GM19324 (cell line): ENCODE data around the gene TRIO.

Experiments used
- ATAC-seq: cut with Tn5 transposase; IDR thresholded peaks from one replicate; pipeline ENCODE4 v1.9.1; 2021; ENCODE audit warnings: mild to moderate bottlenecking, moderate library complexity; ENCODE audit not compliant: unreplicated experiment, low FRiP score

Gene TRIO

DNA sequence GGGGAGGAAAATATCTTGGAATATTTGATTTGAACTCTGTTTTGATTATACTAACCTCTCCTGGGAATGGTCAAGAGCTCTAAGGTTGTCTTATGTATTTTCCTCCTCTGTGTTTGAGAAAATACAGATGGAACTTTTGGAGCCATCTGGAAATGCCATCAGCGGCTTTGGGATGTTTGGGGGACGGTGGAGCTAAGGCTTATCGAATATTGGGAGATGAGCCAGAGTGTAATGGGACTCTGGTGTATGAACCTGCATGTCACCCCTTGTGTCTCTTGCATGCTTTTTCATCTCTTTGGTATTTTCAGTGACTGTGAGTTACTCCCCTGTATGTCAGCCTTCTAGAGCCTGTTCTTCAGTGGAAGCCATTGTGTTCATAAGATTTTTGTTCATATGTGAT lies 258.5 kb downstream of the TRIO start:
- ATAC-seq, result no peak

DNA sequence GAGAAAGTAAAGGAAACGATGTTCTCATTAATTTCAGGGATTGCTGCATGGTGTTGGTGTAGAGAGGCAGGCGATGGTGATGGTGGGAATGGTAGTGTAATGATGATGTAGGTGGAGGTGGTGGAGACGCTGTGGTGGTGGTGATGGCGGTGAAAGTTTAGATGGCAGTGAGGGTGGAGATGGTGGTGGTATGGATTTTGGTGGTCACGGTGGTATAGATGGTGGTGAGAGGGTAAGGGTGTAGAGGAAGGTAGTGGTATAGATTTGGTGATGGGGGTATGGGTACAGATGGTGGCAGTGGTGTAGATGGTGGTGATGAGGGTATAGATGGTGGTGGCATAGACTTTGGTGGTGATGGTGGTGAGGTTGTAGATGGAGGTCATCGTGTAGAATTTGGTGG lies 259.3 kb downstream of the TRIO start:
- ATAC-seq, result no peak

DNA sequence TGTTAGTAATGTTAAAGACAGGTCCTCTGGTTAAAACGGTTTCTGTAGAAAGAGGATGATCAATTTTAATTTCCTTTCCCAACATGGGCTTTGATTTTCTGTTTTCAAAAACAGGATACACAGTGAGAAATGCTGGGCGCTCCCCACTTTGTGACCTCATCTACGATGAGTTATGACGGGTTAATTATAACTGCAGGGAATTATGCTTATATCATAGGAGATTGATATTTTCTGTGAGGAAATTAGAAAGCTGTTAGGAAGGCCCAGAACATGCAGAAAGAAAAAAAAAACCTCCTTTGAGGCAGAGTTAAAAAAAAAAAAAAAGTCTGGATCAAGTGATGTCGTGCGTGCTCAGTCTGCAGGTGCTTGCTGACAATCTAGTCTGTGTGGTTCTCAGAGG lies 261.6 kb downstream of the TRIO start:
- ATAC-seq, result no peak

DNA sequence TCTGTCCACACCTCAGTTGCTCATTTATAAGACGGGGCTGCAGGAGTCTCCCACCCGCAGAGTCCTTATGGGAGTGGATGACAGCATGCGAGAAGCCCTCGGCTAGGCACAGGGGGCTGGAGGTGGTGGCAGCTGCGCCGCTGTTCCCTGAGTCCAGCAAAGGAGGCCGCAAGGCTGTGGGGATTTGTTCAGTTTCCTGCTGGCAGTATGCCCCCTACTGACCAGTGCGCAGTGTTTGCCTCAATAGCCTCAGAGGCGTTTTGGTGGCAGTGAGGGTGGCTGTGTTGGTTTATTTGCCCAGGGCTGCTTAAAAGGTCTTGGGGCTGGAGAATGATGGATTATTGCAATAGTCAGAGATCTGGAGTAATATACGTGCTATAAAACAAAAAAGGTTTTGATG lies 262.1 kb downstream of the TRIO start:
- ATAC-seq, result no peak

DNA sequence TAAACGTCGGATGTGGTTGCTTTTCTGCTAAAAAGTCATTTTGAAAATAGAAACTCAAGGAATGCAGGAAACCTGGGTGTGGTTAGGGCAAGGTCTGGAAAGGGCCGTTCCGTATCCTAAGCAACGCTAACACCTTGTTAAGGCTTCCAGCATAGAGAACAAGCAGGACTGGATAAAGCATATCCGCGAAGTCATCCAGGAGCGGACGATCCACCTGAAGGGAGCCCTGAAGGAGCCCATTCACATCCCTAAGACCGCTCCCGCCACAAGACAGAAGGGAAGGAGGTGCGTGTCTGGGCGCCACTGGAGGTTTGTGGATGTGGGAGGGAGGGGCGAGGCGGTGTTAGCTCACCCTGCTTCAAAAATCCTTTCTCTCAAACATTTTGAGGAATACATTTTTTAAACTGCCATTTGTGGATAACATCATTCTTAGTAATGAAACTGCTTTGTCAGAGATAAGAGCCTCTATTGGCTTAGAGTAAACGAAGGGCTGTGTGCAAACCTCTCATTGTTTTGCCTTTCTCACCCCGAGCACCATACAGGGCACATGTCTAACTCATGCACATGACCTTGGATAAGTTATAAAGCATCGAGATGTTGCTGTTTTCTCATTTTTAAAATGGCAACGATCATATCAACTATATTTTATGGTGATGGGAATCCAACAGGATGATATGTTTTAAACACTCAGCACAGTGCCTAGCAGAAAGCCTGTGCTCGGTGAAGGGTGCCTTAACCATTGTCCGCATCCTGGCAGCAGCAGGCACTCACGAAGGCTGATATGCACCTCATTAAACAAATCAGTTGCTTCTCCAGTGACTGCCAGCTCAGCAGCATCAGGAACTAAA lies 262.8 kb downstream of the TRIO start:
- ATAC-seq, result no peak

DNA sequence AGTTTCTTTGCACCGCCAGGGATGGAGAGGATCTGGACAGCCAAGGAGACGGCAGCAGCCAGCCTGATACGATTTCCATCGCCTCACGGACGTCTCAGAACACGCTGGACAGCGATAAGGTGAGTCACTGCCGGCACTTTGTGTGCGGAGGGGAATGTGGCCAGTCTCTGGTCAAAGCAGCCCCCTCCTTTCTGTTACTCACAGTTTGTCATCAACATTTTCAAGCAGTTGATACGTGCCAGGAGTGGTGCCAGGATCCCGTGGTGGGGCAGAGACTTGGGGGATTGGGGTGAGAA lies 263.4 kb downstream of the TRIO start:
- ATAC-seq, result no peak

DNA sequence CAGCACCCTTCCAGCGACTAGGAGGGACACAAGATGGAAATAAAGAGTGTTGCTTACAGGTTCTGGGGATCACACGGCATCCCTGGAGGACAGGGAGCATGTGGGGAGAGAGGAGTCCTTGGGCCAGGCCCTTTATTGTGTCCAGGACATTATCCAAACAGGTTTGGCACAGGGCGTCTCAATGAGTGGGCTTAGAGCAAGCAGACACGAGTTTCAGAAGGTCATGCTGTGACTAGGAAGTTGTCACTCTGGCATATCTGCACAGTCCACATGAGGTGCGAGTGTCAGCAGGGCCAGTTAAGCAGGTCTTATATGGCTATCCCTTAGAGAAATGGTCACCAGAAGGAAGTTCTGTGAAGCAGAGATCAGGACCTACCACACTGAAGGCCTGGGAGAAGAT lies 263.9 kb downstream of the TRIO start:
- ATAC-seq, result no peak

DNA sequence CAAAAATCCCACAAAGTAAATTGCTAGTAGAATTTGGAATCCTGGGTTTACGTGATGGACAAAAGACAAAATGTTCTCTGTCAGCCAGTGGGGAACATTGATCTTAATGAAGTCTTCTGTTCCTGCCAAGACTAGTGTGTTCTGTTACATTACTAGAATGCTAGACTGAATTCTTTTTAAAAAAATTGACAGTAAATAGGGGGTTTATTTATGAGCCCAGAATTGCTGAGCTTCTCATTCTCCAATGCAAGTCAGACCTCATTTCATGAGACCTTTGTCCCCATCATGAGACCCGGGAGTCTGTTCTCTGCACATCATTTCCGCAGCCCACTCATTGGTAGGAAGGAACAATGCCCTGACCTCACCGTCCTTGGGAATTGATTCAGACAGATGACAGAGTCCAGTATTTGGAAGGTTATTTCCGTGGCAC lies 264.6 kb downstream of the TRIO start:
- no peak for ATAC-seq

DNA sequence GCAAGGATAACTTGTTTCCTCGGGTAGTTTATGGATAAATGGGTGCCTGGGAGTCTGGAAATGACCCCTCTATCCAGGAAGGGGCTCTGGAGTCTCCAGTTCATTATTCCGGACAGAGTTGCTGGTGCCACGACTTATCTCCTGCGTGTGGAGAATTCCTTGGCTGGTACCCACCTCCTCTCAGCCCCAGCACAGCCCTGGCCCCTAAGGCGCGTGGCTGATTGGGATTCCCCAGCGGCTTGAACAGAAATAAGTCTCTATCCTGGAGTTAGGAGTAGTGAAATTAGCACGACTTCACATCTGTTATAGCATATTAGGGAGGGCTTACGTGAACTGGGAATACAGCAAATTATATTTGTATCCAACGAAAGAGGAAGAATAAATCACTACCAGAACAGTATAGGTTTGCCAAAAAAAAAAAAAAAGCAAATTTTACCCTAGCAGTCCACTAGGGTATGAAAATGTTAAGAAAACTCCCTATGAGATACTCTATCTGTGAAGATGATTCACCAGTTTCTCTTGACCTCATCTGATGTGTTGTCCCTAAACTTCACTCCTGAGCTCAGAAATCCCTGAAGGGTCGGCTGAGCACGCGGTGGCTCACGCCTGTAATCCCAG lies 265.9 kb downstream of the TRIO start:
- ATAC-seq, result no peak

DNA sequence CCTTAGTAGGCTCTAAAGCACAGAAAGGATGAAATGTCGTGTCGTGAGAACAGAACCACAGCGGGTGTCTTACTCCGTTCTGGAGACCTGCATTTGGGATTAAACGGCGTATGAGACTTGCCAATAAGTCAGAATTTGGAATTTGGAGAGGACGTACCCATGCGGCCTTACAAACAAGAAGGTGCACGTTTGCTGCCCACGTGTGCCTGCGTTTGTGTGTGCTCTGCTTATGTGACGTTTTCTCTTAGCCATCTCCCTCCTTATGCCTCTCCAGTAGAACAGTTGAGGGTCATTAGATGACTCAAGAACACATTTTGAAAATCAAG lies 266.9 kb downstream of the TRIO start:
- ATAC-seq, result no peak

DNA sequence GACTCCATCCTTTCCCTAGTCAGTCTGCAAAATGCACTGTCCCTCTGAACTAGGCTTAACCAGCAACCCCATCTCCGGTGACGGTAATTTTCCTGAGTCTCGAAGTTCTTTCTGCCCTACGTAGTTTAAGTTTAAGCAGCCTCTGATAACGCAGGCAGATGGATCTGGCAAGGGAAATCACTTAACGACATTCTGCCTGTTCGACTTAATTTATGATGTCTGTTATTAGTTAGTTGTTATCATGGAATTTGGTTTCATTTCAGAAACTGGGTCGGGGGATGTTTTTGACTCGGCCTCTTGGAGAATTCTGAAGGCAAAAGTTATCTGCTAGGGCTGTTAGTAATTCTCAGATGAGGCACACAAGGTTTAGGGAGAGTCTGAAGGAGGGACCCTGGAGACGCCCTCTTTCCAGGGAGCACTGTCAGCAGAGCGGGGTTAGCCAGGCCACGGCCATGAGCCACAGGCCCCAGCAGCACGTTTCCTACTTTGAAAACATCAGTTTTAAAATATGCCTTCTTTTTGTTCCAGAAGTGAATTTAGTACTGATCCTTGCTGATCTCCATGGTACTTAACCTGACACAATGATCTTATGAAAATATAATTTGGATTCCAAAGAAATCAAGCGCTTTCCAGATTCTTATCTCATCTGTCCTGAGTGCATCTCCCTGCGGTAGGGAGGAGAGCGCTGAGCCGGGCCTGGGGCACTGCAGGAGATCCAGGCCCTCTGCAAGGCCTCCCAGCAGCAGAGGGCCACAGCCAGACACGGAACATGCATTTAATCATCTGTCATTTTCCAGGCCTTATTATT lies 267.5 kb downstream of the TRIO start:
- ATAC-seq, result no peak

DNA sequence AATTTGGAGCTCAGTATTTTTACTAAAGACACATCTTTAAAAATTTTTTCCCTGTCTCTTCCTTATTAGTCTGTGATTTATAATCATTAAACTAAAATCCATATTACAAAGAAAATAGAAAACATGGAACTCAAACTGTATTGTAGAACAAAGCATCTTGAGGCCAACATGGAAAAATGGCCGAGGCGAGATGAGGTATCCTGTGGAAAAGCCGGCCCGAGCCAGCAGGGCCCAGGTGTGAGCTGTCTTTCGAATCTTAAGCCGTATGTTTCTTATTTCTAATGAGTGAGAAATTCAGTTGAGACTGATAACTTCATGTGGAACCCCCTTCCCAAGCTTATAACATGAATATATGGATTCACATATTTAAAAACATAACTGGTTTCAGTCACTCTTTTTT lies 268.1 kb downstream of the TRIO start:
- no peak for ATAC-seq

DNA sequence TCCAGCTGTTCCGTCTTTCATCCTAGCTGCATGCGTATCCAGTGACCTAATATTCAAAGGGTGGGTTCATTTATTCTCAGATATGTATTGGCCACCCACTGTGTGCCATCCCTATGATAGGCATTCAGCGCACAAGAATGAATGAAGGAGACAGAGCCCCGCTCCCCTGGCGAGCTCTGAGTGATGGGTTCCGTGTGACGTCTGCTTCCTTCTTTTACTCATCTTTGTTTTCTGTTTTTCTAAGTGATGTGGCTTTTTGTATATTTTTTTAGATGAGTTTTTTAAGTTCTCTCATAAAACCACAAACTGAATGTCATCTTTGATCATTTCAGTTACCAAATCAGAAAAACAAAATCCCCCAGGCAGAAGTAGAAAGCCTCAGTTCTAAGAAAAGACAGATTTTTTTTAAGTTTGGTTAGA lies 270.2 kb downstream of the TRIO start:
- no peak for ATAC-seq

DNA sequence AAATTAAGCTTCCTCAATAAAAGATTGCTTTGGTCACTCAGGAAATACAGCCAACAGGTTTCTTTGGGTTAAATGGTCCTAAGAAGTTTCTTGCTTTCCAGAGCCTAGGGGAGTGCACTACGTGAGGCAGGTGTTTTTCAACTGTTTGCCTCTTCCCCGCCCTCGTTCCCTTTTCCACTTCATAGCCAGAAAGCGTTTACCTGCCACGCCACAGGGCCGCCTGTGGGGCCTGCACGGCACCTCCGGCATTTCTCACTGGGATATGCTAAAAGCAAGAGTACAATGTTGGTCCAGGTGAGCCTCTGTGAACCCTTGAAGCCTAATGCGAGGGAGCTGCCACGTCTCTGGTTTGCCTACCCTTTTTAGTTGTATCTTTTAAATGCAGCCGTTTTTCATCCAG lies 270.9 kb downstream of the TRIO start:
- no peak for ATAC-seq

DNA sequence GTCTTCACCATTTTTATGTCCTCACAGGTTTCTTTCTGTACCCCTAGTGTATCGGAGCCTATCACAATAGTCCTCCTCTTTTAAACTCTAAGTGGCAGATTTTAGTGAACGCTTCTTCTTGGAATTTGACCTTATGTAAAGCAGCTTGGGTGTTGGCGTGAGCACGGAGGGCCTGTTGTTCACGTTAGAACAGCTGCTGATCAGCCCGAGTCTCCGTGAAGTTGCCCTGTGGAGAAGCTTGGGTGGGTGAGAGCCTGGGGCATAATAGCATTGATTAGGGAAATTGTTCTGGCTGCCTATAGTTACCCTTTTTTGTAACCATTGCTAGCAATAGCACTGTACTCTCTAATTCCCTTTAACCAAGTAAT lies 271.5 kb downstream of the TRIO start:
- no peak for ATAC-seq

DNA sequence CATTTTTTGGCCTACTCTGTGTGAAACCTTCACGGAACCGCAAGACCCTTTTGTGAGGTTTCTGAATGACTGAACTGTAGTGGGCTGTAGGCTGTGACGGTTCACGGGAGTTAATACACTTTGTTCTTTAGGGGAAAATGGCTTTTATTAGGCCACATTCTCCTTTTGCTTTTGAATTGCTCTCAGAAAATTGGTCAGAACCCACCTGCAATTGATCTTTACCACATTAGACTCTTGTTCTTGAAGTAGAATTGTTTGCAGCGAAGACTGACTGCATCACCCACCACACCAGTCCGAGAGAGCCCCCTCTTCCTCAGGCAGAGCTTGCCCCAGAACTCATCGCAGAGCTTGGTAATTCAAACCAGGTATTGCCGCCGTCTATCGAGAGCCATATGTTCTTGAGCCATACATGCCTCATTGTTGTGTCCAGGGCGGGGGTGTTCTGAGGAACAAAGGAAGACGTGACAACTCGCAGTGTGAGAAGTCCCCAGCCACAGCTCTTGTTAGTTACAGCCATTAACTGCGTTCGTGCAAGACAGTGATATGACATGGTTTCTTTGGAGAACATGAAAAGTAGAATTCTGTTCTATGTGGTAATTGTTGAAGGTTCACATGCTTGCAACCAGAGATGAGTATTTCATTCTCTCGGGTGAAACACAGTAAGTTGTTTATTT lies 272.0 kb downstream of the TRIO start:
- no peak for ATAC-seq

DNA sequence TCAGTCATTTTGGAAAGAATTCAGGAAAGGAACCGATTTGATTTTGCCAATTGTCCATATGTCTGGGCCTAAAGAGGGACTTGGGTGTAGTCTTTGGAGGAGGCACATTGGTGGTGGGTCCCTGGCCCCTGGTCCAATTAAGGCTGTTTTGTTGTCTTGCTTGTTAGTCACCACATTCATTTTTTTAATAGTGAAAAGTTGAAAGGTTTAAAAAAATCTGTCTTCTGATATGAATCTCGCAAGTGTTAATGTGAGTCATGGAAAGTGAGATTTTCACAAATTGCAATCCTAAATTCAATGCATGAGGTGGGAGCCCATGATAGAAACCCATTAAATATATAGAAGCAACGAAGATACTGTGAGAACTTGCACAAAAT lies 272.5 kb downstream of the TRIO start:
- ATAC-seq, result no peak

DNA sequence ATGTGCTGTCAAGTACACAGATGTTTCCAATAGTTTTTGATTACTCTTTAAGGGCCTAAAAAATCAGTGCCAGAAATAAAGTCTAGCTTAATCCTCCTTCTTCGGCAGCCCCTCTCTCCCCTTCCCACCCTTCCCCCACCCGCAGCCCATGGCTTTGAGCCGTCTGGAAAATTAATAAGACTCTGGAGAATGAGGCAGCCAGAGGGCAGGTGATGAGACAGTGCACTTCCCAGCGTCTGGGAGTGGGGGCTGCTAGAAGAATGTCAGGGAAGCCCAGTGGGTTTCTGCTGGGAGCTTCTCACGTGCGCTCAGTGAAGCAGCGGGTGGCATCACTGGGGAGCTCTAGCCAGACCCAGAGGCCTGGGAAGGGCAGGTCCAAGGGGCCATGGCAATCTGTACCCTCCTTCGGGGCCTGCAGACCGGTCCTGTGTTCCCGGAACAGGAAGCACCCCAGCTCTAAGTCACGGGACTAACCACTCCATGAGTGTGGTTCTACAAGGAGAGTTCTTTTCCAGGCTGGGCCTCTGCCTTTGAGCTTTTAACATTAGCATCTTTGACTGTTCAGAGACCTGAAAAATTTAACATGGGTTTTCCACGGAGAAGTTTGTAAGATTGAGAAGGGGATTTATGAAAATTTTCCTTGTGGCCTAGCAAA lies 273.6 kb downstream of the TRIO start:
- no peak for ATAC-seq

DNA sequence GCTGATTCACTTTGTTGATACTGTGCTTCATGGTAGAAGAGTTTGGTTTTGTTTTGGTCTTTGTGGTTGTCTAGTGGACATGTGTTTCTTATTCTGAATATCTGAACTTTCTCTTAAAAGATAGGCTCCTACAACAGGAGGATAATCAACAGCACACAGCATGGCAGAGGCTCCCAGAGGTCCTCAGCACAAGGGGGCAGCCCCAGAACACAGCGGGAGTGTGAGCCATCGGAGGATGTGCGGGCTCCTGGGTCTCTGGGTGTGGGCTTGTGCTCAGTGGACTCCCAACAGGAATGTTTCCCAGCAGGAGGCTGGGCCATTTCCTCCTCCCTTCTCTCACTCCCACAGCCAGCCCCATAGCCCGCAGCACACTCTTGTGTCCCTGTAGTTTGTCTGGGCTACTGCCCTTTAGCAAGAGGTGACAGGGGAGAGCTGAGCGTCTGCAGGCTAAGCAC lies 274.2 kb downstream of the TRIO start:
- no peak for ATAC-seq

DNA sequence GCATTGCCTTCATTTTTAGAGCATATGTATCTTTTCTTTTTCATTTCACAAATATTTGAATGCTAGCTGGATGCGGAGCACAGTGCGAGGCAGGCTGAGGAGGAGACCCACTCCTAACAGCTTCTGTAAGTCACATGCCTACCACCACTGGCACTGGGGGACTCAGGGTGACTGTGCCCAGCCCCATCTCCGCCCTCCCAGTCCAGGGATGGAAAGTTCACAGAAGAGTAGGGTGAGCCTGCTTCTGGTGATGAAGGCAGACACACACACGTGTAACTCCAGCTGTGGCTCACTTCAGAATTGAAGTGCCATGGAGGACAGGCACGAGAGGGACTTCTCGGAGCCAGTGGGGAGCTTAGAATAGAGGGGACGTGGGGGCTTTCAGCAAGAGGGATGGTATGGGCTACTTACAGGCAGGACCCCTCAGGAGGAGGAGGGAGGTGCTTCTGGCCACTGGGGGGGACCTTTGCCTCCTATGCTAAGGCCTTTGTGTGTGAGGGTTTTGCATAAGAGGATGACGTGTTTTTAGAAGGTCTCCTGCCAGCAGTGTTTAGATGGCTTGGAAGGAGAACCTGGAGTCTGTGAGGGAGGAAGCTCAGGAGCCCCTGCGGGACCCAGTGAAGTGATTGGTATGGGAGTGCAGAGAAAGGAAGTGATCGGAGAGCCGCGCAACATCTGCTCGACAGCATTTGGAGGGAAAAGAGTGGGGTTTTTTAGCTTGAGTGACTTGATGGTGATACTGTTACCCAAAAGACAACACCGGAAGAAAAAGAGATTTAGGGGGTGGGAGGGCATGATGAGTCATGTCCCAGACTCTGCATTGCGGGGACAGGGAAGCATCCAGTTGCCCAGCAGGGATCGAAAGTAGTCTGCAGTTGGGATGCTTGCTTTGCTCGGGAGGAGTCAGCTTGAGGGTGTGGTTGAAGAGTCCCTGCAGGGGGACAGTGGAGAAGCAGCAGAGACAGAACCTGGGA lies 274.9 kb downstream of the TRIO start:
- no peak for ATAC-seq
